ENCODE data around the gene ABHD6.

DNA sequence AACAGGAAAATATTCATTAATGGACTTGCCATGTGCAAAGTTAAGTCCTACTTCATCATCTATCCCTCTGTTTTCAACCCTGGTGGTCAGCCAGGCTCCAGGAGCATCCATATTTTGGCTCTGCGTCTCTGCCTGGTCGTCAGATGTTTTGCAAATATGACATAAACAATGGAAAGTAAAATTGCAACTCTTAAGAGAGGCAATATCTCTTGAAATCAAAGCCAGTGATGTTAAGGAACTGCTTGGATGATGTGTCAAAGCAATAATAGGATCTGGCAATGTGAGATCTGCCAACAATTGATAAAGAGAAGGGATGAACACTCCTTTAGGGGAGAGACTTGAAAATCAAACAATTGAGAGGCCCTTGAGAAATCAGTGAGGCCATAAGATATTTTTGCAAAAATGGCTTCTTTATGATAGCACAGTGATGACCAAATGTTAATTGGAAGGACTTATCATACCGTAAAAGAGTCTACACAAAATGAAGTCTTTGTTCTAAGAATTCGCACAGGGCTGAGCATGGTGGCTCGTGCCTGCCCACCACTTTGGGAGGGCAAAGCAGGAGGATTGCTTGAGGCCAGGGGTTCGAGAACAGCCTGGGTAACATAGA, 6.5 kb downstream of the ABHD6 start:
- TF ChIP-seq, protein P1, sequence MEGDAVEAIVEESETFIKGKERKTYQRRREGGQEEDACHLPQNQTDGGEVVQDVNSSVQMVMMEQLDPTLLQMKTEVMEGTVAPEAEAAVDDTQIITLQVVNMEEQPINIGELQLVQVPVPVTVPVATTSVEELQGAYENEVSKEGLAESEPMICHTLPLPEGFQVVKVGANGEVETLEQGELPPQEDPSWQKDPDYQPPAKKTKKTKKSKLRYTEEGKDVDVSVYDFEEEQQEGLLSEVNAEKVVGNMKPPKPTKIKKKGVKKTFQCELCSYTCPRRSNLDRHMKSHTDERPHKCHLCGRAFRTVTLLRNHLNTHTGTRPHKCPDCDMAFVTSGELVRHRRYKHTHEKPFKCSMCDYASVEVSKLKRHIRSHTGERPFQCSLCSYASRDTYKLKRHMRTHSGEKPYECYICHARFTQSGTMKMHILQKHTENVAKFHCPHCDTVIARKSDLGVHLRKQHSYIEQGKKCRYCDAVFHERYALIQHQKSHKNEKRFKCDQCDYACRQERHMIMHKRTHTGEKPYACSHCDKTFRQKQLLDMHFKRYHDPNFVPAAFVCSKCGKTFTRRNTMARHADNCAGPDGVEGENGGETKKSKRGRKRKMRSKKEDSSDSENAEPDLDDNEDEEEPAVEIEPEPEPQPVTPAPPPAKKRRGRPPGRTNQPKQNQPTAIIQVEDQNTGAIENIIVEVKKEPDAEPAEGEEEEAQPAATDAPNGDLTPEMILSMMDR (IDR thresholded peaks at IDR 0.05; ENCODE audit: low read length), result no peak
- TF ChIP-seq EZH2 (optimal IDR thresholded peaks at IDR 0.05; ENCODE audit: low read depth, low read length), result no peak

Measured in MM.1S (cell line).